AG10803 (cell line): ENCODE measurements around the gene NEDD4L.
A peak's percentile ranks its signal among the peaks of the same experiment; 100 is the strongest.

Experiments used
- DNase-seq: peaks from one replicate; pipeline ENCODE4 v3.0.0; 2010; ENCODE audit warnings: low read depth
- H3K4me3 ChIP-seq: 2 replicates; pipeline ENCODE4 v1.5.1; 2011; ENCODE audit warnings: mild to moderate bottlenecking, low read length, control low read depth
- CTCF ChIP-seq: conservative IDR thresholded peaks from 2 replicates; pipeline ENCODE4 v1.5.1; 2011; ENCODE audit warnings: mild to moderate bottlenecking, low read length, control low read depth, inconsistent platforms

NEDD4L gene

GRCh38 chr18:58417752-58418151, 373.7 kb downstream of the NEDD4L start:
- TF ChIP-seq CTCF: no peak
- peak; percentile 6 for DNase-seq
- no peak overlapping the region for H3K4me3 ChIP-seq

- DNase-seq: no peak
- TF ChIP-seq CTCF: no peak
- no peak overlapping the region for H3K4me3 ChIP-seq
These were observed 374.3 kb downstream of the NEDD4L start for GRCh38 chr18:58418361-58418760.

- no peak overlapping the region for H3K4me3 ChIP-seq
- no peak for TF ChIP-seq CTCF
- no peak for DNase-seq
These were observed 375.7 kb downstream of the NEDD4L start for GRCh38 chr18:58419587-58420199.

- no peak for DNase-seq
- TF ChIP-seq CTCF: no peak
- H3K4me3 ChIP-seq: no peak overlapping the region
These were observed 382.6 kb downstream of the NEDD4L start for GRCh38 chr18:58426611-58427010.

- TF ChIP-seq CTCF: no peak
- H3K4me3 ChIP-seq: no peak overlapping the region
- no peak for DNase-seq
These were observed 383.3 kb downstream of the NEDD4L start for GRCh38 chr18:58427321-58427720.

GRCh38 chr18:58429442-58429841, 385.4 kb downstream of the NEDD4L start:
- no peak for DNase-seq
- H3K4me3 ChIP-seq: no peak overlapping the region
- no peak for TF ChIP-seq CTCF

GRCh38 chr18:58431215-58431614, 387.2 kb downstream of the NEDD4L start:
- DNase-seq: no peak
- H3K4me3 ChIP-seq: no peak overlapping the region
- TF ChIP-seq CTCF: no peak
